Stimulated activated CD4-positive, alpha-beta T cell treated with anti-CD3 and anti-CD28 coated beads, Interleukin-2, amount 100 ng/mL, for 48 hours (primary cell): ENCODE results near the gene MEAK7.
"Not testable (repeated sequence)": the region's sequence is repeated elsewhere in the genome, so short reads cannot be mapped to it uniquely, and the experiment has no call there.

Source experiments
- DNase-seq, 2 donors: peaks; one replicate each; pipeline ENCODE4 v3.0.0-alpha.2; 2020

MEAK7 gene

DNA sequence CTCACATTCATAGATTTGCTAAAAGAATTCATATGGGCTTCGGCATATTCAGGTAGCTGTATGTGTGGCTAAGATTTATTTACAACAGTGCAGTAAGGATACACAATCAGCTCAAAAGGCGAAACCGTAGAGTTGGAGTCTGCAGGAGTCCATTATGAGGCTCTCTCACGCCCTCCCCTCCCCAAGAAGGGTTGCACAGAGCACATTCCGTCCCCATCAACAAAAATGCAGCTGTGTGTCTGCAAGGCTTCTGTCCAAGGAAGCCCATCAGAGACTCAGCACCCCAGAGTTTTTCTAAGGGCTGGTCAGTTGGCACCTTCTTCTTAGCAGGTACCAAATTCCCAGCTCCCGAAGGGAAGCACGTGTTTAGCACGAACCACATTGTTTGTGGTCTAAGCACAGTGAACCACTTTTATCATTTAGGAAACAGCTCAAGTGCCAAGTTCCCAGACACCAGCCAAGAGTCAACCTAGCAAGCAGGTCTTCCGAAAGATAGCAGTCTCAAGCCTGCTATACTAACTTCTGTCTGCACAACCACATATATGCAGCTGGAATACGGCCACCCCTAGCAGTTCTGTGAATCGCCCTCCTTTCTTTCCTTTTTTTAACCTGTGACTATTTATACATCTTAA is 28.5 kb upstream of the MEAK7 start:
- DNase-seq, result no peak

GRCh38 chr16:84532291-84532724 is 27.8 kb upstream of the MEAK7 start:
- DNase-seq, result no peak

GRCh38 chr16:84531671-84532111 is 27.2 kb upstream of the MEAK7 start:
- no peak for DNase-seq

DNA sequence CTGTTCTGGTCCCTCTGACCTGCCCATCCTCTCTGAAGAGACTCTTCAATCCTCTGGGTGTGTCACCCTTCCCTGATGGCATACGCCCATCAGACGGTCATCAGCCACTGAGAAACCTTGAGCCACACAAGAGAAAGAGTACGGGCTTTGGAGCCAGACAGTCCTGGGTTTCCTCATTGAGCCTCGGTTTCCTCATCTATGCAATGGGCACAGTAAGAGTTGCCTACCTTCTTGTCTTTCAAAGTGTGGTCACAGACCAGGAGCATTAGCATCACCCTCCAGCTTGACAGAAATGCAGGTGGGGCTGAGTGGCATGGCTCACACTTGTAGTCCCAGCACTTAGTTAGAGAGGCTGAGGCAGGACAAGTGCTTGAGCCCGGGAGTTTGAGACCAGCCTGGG is 26.1 kb upstream of the MEAK7 start:
- no peak for DNase-seq

GRCh38 chr16:84529607-84530006 is 25.1 kb upstream of the MEAK7 start:
- no peak for DNase-seq

- no peak for DNase-seq
Measured at GRCh38 chr16:84528322-84528721, 23.9 kb upstream of the MEAK7 start.

- DNase-seq, result no peak
Measured at GRCh38 chr16:84527532-84528269, 23.2 kb upstream of the MEAK7 start.

- no peak for DNase-seq
Measured at GRCh38 chr16:84526794-84527531, 22.5 kb upstream of the MEAK7 start.

GRCh38 chr16:84524941-84525581 is 20.6 kb upstream of the MEAK7 start:
- not testable (repeated sequence) for DNase-seq

DNA sequence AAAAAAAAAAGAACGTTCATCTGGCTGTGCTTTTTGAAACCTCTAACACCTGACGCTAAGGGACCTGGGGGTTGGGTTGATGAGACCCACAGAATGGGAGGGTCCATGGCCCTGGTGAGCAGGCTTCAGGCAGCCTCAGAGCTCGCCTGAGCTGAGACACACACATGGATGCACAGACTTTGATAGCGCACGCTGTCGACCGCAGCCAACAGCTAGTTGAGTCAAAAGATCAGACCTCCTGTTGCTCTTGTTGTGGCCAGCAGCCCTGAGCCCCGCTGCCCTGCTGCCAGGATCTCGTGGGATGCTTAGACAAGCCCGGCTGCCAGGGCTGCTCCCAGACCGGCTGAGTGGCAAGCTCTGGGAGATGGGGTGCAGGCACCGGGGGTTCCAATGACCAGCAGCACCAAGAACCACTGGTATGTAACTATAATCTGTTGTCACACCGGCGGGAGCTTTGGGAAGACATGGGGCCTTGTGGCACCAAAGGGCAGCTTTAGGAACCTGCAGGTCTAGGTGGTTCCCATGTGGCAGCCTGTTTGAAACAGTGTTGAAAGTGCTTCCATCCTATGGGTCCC is 20.0 kb upstream of the MEAK7 start:
- DNase-seq, result no peak

DNA sequence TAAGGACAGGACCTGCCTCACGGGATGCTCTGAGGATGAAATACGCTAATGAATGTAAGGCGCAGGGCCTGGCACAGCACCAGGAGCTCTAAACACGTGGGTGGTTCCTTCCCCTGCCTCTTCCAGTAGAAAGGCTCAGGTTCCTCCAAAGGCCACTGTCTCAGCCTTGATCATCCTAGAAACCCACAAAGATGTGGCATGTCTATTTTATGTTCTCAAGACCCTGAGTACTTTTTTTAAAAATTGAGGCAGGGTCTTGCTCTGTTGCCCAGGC is 17.0 kb upstream of the MEAK7 start:
- DNase-seq, result no peak

- no peak for DNase-seq
Measured at GRCh38 chr16:84520725-84521496, 16.5 kb upstream of the MEAK7 start.

- DNase-seq, result no peak
Measured at GRCh38 chr16:84519855-84520254, 15.4 kb upstream of the MEAK7 start.

- no peak for DNase-seq
Measured at GRCh38 chr16:84518804-84519341, 14.4 kb upstream of the MEAK7 start.

DNA sequence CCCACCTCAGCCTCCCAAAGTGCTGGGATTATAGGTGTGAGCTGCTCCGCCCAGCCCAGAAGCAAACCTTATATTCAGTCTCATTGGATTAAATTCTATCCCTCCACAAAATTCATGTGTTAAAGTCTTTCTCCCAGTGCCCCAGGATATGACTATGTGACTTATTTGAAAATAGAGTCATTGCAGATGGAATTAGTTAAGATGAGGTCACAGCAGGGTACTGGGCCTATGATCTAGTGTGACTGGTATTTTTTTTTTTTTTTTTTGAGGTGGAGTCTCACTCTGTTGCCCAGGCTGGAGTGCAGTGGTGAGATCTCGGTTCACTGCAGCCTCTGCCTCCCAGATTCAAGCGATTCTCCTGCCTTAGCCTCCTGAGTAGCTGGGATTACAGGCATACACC is 13.8 kb upstream of the MEAK7 start:
- not testable (repeated sequence) for DNase-seq

DNA sequence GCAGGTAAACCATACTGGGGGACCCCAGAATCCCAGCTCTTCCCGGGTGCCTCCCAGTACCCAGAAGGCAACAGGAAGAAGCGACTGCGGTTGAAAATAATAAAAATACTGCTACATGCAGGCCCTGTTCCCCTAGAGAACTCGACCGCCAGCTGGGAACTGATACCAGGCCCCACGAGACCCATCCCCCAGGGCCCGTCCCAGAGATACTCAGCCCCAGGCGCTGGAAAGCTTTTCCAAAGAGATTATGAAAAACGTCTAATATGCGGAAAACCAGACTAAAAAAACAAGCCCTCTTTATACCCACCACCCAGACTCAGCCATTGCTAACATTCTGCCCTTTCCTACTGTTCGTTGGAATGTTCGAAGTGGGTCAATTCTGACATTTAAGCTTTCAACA is 12.9 kb upstream of the MEAK7 start:
- DNase-seq, result no peak

DNA sequence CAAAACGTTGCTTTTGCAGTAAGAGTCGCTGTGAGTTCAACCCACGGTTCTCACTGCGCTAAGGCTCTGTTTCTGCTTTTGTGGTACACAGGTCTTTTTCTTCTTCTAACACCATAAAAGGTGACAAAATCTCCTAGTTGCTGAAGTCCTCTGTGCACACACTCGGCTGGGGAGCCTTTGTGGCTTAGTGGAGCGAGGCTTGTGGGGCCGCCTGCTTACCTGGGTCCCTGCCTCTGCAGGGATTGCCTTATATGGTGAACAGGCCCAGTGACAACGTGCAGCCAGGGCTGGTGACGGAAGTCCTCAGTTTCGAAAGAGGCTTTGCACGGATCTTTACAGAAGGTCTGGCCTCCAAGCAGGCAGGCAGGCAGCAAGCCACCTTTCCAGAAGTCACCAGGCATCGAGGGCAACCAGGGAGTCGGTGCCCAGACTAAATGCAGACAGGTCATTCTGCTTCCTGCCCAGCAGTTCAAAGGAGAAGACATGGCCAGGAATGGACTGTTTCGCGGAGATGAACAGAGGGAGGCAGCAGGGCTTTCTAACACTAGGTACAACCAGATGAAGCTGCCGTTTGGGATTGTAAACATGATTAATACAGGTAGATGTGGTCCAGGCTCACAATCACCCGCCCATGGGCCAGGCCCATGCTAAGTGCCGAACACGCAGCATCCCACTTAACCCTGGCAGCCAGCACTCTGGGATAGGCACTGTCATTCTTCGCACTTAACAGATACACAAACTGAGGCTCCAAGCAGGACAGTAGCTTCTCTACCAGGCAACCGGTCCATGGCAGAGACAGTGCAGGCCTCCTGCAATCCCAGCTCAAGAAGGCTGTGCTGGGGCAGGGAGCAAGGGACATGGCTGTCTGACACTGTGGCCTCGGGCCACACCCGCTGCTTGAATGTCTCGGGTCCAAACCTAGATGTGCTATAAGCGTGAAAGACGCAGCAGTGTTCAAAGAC is 10.7 kb upstream of the MEAK7 start:
- DNase-seq, result peak; percentile 58 to 74

DNA sequence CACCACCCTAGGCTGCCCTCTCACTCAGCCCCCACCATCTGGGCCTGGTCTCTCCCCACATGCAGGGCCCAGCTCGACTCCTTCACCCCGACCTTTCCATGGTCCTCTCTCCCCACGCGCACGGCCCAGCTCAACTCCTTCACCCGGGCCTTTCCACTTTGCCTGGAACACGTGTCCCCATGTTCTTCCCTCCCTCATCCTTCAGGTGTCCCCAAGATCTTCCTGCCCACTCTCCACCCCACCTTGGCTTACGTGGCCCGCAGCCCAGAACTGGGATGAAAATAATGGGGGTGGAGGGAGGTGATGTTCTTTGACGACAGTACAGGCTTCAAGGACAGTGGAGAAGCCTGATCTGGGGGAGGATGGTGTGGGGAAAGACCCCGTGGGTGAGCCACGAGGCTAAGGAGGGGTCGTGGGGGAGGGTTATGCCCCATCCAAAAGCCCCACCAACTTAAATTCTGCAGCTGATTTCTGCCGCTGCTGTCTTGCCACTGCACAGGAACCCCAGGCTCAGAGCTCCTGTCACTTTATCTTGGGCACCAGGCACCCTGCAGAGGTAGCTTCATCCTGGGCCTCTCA is 9.9 kb upstream of the MEAK7 start:
- no peak for DNase-seq

GRCh38 chr16:84513666-84514065 is 9.2 kb upstream of the MEAK7 start:
- no peak for DNase-seq

DNA sequence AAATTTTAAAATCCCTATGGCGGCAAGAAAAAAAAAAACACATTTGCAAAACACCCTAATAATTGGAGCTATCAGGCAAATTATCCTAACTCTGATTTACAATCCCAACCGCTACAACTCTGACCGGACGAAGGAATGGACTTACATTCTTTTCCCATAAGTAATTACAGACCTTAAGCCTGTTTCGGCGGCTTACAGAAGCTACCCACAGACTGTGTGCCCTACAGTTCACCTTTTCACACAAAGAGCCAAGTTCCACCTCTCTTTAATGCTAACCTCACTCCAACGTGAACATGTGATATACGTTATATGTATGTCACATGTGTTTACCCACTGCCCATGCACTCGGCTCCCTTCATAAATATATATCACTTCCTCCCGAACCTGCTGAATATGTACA is 8.7 kb upstream of the MEAK7 start:
- DNase-seq, result no peak

- no peak for DNase-seq
Measured at GRCh38 chr16:84511831-84512230, 7.4 kb upstream of the MEAK7 start.
